Keratinocyte (primary cell): Measurements from ENCODE around the gene SLC32A1.

Source experiments
- EZH2 ChIP-seq: IDR thresholded peaks from one replicate; pipeline ENCODE4 v1.6.1; 2012; ENCODE audit warnings: inconsistent platforms, mild to moderate bottlenecking, low read length, moderate library complexity
- TF ChIP-seq, protein P1 (sequence below), 3 experiments: IDR thresholded peaks in 1 of 3; conservative IDR thresholded peaks in 1 of 3; optimal IDR thresholded peaks in 1 of 3; 2 replicates in 2 of 3; 3 replicates in 1 of 3; pipeline versions ENCODE3 to v1.5.1; 2011; ENCODE audit warnings: low read length in 3 of 3, mild to moderate bottlenecking in 3 of 3, moderate library complexity in 2 of 3, control low read depth in 1 of 3, inconsistent platforms in 1 of 3; ENCODE audit not compliant: insufficient read depth in 2 of 3; ENCODE audit errors: extremely low read depth in 1 of 3

DNA sequence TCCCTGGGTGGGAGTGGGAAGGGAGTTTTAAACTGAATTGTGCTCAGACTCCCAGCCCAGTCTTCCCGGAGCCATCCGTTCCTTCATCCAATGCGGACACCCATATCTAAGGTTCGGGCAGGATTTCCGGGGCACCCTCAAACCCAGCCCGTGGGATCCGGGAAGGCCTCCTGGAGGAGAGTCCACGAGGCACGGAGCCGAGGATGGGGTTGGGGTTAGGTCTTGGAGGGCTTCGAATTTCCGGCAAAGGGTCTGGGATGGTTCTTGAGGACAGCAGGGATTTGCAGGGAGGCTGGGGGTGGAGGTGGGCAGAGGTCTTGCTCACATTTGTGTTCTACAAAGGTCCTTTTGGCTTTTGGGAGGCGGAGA is 49.5 kb upstream of the SLC32A1 start:
- TF ChIP-seq, protein P1, sequence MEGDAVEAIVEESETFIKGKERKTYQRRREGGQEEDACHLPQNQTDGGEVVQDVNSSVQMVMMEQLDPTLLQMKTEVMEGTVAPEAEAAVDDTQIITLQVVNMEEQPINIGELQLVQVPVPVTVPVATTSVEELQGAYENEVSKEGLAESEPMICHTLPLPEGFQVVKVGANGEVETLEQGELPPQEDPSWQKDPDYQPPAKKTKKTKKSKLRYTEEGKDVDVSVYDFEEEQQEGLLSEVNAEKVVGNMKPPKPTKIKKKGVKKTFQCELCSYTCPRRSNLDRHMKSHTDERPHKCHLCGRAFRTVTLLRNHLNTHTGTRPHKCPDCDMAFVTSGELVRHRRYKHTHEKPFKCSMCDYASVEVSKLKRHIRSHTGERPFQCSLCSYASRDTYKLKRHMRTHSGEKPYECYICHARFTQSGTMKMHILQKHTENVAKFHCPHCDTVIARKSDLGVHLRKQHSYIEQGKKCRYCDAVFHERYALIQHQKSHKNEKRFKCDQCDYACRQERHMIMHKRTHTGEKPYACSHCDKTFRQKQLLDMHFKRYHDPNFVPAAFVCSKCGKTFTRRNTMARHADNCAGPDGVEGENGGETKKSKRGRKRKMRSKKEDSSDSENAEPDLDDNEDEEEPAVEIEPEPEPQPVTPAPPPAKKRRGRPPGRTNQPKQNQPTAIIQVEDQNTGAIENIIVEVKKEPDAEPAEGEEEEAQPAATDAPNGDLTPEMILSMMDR (optimal IDR thresholded peaks at IDR 0.05 in 1 of 3, IDR thresholded peaks at IDR 0.05 in 1 of 3, conservative IDR thresholded peaks at IDR 0.05 in 1 of 3; ENCODE audit: extremely low read depth in 1 of 3, insufficient read depth in 2 of 3, low read length in 3 of 3), result no peak
- no peak for TF ChIP-seq EZH2
